Stimulated activated CD4-positive, alpha-beta T cell treated with anti-CD3 and anti-CD28 coated beads, Interleukin-4, amount 100 ng/mL, for 4 hours (primary cell): ENCODE results near the gene ZNF597.

ENCODE experiments used
- DNase-seq, 2 experiments: peaks; one replicate each; pipeline ENCODE4 v3.0.0-alpha.2; 2020

ZNF597 gene

GRCh38 chr16:3444032-3444388 is 706 bp upstream of the ZNF597 start:
- peak in 1 of 2 experiments; percentile 62 for DNase-seq

DNA sequence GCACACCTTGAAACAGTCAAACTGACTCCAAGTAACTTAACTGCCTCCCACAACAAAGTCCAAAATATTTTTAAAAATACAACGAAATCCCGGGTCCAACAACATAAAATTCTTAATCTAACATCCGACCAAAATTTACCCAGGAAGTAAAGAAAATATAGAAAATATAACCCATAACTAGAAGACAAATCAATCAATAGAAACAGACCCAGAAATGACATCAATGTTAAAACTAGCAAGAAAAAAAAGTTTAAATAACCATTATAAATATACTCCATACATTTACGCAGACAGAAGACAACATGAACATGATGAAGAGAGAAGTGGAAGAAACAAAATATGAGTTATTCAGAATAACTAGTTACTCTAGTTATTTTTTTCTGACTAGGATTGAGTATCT is 3.7 kb downstream of the ZNF597 start:
- DNase-seq, result no peak

GRCh38 chr16:3434373-3434772 is 8.9 kb downstream of the ZNF597 start:
- no peak for DNase-seq

- peak; percentile 50 to 64 for DNase-seq
Observed at GRCh38 chr16:3431779-3432219, 11.5 kb downstream of the ZNF597 start.

GRCh38 chr16:3413730-3414379 is 29.4 kb downstream of the ZNF597 start:
- DNase-seq, result no peak

DNA sequence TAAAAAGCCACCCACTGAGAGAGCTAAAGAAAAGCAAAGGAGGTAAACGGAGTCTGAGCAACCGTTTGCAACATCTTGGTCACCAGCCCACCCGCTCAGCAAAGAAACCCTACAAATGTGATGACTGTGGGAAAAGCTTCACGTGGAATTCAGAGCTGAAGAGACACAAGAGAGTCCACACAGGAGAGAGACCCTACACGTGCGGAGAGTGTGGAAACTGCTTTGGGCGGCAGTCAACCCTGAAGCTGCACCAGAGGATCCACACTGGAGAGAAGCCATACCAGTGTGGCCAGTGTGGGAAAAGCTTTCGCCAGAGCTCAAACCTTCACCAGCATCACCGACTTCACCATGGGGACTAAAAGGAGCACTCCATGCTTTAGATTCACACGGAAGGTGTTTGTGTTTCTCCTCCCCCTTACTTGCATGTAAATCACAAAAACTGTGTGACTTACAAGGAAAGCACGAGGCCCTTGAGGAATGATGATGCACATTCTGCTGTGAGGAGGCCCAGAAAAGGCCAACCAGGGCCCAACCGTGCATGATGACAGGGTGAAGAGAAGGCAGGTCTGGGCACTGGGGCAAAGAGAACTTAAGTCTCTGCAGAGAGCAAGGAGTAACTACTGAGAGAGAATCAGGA is 34.6 kb downstream of the ZNF597 start:
- DNase-seq, result no peak

DNA sequence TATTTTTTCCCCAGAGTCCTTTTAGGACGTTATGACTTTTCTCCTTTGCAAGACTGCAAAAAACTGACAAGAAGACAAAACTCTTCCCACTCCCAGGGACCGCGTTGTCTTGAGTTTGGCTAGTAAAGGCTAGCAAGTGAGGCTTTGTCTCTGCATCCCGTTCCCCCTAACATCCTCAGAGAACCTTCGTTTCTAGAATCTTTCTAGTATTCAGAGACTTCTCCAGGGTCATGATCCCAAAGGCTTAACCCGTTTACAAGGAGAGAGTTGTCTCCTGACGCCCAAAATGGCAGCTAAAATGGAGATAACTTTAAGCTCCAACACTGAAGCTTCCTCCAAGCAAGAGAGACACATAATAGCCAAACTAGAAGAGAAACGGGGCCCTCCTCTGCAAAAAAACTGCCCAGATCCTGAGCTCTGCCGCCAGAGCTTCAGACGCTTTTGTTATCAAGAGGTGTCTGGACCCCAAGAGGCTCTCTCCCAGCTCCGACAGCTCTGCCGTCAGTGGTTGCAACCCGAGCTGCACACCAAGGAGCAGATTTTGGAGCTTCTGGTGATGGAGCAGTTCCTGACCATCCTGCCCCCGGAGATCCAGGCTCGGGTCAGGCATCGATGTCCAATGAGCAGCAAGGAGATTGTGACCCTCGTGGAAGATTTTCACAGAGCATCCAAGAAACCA is 41.4 kb downstream of the ZNF597 start:
- no peak for DNase-seq

GRCh38 chr16:3400779-3401688 is 42.3 kb downstream of the ZNF597 start, which contains the start of the genes ZNF174 and ZSCAN32:
TSS of gene ZNF174 (plus strand) at chr16:3401215. CDS start at chr16:3402005, 790 bp downstream.
TSS of gene ZSCAN32 (minus strand) at chr16:3401004. CDS start at chr16:3397557, 3,447 bp downstream.
- peak; percentile 97 to 99 for DNase-seq

GRCh38 chr16:3400446-3400778 is 42.9 kb downstream of the ZNF597 start:
- DNase-seq, result no peak

DNA sequence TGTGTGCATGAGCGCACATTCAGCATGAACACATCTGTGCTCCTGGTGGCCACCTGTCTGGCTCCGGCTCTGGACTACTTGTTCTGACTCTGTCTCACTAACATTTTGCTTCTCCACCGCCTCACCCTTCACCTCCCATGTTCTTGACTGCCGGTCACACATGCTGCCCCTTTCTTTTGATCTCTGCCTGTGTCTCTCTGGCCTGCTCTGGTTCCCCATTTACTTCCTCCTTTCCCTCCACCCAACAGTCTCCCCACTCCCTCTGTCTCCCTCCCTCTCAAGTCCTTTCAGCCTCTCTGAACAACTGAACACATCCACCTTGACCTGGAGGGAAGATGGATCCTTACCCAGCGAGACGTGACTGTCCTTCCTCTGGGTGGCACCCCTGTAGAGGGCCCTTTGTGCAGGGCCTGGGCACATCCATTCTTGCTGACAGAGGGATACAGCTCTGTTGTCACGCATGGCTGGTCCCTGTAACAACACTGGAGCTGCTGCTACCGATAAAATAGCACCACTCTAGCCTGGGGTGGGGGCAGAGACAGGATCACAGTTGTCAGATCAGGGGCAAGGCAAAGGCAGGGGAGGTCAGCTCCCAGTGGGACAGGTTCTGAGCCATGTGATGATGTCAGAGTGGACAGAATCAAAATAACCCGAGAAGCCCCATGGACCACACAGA is 53.5 kb downstream of the ZNF597 start:
- no peak for DNase-seq

DNA sequence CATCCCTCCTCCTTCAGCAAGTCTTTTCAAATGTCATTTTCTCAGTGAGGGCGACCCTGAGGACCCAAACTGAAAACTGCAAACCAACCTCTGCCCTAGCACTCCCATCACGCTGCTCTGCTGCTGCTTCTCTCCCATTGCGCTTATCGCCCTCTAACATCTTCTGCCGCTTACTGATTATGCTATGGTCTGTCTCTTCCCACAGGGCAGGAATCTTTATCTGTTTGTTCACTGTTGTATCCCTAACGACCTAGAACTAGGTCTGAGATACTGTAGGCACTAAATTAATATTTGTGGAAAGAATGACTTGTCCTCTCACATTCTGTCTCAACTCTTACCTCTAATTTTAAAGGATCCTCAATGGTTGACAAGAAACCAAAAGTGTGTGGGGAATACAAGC is 55.0 kb downstream of the ZNF597 start:
- no peak for DNase-seq

- DNase-seq, result no peak
Observed at GRCh38 chr16:3383045-3383448, 60.3 kb downstream of the ZNF597 start.
